Neural crest cell (in vitro differentiated cells): Measurements from ENCODE around the gene GARRE1. TPM values are rescaled to one million over a fixed set of nuclear protein-coding genes. Genes with fewer than 3 reads are reported as not detected.

Experiments
- DNase-seq: peaks from one replicate; pipeline ENCODE4 v3.0.0; 2021; ENCODE audit warnings: low read depth, mixed read lengths, low spot score
- H3K27ac Mint-ChIP-seq: one replicate; pipeline ENCODE4 v1.8.0; 2021; ENCODE audit warnings: mild to moderate bottlenecking, mixed read lengths; ENCODE audit not compliant: unreplicated experiment
- H3K27me3 Mint-ChIP-seq: 2 replicates; pipeline ENCODE4 v1.8.0; 2021; ENCODE audit warnings: low read depth, mild to moderate bottlenecking, mixed read lengths
- H3K36me3 Mint-ChIP-seq: 2 replicates; pipeline ENCODE4 v1.8.0; 2021; ENCODE audit warnings: low read depth, mild to moderate bottlenecking, mixed read lengths
- H3K4me1 Mint-ChIP-seq: 2 replicates; pipeline ENCODE4 v1.8.0; 2021; ENCODE audit warnings: mixed read lengths
- H3K4me3 Mint-ChIP-seq: one replicate; pipeline ENCODE4 v1.8.0; 2021; ENCODE audit warnings: mild to moderate bottlenecking, mixed read lengths
- H3K9me3 Mint-ChIP-seq: 2 replicates; pipeline ENCODE4 v1.8.0; 2021; ENCODE audit warnings: mixed read lengths
- CTCF ChIP-seq: fragments of 200-600 bp; sonication (generic); conservative IDR thresholded peaks from 2 replicates; pipeline ENCODE4 v1.5.0; 2021; ENCODE audit warnings: antibody characterized with exemption, mild to moderate bottlenecking
- total RNA-seq: library from RNA; stranded (reverse); gene quantifications from 2 replicates; pipeline ENCODE4 v1.2.1, GENCODE V29; 2021

The GARRE1 gene
- total RNA-seq, 1 donor from 2014 or later, result 20.0 TPM

- no peaks in the 10 kb centered on the region for H3K9me3 Mint-ChIP-seq
- no peak for DNase-seq
- no peak overlapping the region for H3K4me3 Mint-ChIP-seq
- no peak for TF ChIP-seq CTCF
- no peaks in the 10 kb centered on the region for H3K27me3 Mint-ChIP-seq
- H3K4me1 Mint-ChIP-seq, result peaks cover 15% of the 10 kb centered on the region
- peaks cover 13% of the 10 kb centered on the region for H3K36me3 Mint-ChIP-seq
- H3K27ac Mint-ChIP-seq, result peak overlapping the region; percentile 87
Observed at GRCh38 chr19:34232566-34233481, 21.5 kb upstream of the GARRE1 start.

GRCh38 chr19:34235425-34235940, 18.9 kb upstream of the GARRE1 start:
- H3K27ac Mint-ChIP-seq, result no peak overlapping the region
- no peak for TF ChIP-seq CTCF
- peaks cover 15% of the 10 kb centered on the region for H3K4me1 Mint-ChIP-seq
- H3K36me3 Mint-ChIP-seq, result peaks cover 10% of the 10 kb centered on the region
- H3K4me3 Mint-ChIP-seq, result no peak overlapping the region
- H3K27me3 Mint-ChIP-seq, result no peaks in the 10 kb centered on the region
- no peak for DNase-seq
- no peaks in the 10 kb centered on the region for H3K9me3 Mint-ChIP-seq

DNA sequence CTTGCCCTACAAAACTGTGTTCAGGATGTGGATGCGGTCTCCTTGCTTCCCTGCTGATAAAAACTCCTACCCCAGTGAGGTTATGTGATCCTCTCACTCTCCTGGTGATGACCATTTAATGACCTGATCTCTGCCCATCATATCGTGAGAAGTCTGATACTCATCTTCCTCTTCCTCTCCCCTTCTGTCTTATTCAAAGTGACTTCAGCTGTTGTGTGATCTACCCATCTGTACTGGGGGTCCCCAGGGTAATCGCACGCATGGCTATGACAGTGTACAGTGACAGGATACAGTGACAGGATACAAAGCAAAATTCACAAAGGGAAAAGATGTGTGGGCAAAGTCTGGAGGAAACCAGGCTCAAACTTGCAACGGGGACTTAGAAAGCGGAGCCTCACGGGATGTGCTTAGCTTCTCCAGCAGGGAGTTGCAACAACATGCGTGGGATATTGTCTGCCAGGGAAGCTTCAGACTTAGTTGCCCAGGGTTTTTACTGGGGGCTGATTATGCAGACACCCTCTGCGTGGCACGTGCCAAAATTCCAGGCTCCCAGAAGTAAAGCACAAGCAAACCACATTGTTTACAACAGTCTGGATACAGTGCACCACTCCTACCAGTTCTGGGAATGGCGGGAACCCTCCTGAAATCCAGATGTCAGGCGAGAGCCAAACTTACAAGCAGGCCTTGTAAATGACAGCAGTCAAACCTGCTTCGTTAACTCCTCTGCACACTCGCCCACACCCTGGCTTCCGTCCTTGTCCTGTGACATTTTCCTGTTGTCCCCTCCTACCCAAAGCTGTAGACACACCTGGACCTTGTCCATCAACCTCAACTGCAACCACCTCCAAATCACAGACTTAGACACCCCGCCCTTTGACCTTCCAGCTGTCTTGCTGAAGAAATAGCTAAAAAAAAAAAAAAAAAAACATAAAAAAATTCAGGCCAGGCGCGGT, 18.0 kb upstream of the GARRE1 start:
- no peak for DNase-seq
- H3K4me3 Mint-ChIP-seq, result peak overlapping the region; percentile 31
- H3K4me1 Mint-ChIP-seq, result peaks cover 15% of the 10 kb centered on the region

DNA sequence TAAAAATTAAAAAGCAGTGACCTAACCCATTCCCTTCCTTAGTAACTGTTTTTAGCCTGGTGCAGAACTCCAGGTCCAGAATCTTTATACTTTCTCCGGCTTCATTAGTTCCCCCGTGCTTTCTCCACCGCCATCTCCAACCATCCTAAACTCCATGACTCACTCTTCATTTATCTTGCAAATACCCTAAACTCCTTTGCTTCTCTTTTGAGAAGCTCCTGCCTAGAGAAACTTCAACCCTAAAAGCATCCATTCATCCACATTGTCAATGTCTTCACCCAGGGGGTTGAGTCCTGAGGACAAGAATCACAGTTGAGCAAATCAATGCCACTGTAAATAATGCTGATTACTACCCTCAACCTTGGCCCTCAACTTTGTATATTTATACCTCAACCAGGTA, 17.1 kb upstream of the GARRE1 start:
- Mint-ChIP-seq H3K27me3 (no peaks in the 10 kb centered on the region), H3K27ac (no peak overlapping the region), H3K4me3 (peak overlapping the region; percentile 5), H3K4me1 (peaks cover 13% of the 10 kb centered on the region), H3K36me3 (peaks cover 10% of the 10 kb centered on the region), H3K9me3 (no peaks in the 10 kb centered on the region)
- no peak for DNase-seq
- no peak for TF ChIP-seq CTCF

More for the DNA sequence above, 18.0 kb upstream of the GARRE1 start:
- no peak for TF ChIP-seq CTCF
- H3K9me3 Mint-ChIP-seq, result no peaks in the 10 kb centered on the region
- no peak overlapping the region for H3K27ac Mint-ChIP-seq
- no peaks in the 10 kb centered on the region for H3K27me3 Mint-ChIP-seq
- H3K36me3 Mint-ChIP-seq, result peaks cover 10% of the 10 kb centered on the region

DNA sequence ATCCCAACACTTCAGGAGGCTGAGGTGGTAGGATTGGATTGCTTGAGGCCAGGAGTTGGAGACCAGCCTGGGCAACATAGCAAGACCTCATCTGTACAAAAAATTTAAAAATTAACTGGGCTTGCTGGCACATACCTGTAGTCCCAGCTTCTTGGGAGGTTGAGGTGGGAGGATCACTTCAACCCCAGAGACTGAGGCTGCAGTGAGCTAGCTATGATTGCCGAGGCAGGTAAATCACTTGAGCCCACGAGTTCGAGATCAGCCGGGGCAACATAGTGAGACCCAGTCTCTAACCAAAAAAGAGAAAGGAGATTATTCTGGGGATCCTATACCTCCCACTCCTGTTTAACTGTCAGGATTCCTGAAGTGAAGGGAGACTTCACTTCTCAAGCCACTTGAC, 16.4 kb upstream of the GARRE1 start:
- Mint-ChIP-seq H3K4me1 (peaks cover 8% of the 10 kb centered on the region), H3K9me3 (no peaks in the 10 kb centered on the region), H3K27me3 (no peaks in the 10 kb centered on the region), H3K27ac (no peak overlapping the region), H3K36me3 (peaks cover 10% of the 10 kb centered on the region), H3K4me3 (no peak overlapping the region)
- no peak for DNase-seq
- no peak for TF ChIP-seq CTCF
